Measurements from ENCODE around the gene SLC27A1.
"Not testable (repeated sequence)": the region's sequence is repeated elsewhere in the genome, so short reads cannot be mapped to it uniquely, and the experiment has no call there.

SLC27A1 gene

DNA sequence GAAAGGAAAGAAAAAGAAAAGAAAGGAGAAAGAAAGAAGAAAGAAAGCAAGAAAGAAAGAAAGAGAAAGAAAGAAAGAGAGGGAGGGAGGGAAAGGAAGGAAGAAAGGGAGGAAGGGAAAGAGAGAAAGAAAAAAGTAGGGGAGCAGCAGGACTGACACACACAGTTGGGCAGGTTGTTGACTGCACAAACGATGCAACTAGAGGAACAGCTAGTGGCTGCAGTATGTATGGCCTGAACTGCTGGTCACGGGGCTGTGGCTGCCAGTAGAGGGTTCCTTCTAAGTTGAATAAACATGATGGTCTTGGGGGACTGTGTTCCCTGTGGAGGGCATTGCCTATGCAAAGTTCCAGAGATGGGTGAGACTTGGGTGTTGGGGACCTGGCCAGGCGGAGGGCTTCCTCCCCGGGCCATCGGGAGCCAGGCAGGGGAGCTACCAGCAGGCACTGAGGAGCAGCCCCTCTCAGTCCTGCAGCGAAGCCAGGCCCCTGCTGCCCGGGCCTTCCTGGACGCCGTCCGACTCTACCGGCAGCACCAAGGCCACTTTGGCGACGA lies 68.4 kb downstream of the SLC27A1 start:
- DNase-seq (ENCODE audit: low read depth in 1 of 2, low spot score in 1 of 2) = no peak

DNA sequence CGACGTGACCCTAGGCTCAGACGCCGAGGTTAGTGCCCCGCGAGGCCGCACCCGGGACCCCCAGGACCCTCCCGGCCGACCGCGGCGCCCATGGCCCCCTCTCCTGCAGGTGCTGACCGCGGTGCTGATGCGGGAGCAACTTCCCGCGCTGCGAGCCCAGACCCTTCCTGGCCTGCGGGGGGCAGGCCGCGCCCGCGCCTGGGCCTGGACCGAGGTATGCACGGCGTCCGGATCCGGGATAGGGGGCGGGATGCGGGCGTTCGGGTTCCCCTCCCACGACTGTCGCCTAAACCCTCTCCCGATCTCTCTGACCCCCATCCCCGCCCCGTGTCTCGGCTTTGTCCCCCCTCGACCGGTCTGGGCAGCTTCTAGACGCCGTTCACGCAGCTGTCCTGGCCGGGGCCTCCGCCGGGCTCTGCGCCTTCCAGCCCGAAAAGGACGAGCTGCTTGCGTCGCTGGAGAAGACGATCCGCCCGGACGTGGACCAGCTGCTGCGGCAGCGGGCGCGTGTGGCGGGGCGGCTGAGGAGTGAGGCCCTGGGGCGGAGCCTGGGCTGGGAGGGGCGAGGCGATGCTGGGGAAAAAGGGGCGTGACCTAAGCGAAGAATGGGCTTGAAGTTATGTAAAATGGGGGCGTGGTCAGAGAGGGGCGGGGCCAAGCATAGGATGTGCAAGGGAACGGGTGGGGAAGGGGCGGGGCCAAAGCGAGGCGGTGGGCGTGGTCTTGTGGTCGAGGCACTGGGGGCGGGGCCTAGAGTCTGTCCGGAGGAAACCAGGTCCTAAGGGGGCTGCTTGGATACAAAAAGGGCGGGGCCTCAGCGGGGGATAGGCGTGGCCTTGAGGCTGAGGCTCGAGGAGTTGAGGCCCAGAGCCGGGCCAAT lies 69.2 kb downstream of the SLC27A1 start:
- DNase-seq (ENCODE audit: low read depth in 1 of 2, low spot score in 1 of 2) = peak; percentile 88 to 92

DNA sequence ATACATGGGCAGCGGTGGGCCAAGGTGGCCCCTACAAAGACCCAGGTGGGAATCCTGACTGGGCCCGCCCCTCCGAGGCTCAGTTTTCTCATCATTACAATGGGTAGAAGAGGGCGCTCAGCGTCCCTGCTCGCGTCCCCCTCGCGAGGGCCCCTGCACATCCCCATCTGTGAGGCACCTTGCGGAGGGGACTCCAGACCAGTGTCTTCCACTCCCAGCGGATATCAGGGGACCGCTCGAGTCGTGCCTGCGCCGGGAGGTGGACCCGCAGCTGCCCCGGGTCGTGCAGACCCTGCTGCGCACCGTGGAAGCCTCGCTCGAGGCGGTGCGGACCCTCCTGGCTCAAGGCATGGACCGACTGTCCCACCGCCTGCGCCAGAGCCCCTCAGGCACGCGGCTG lies 69.8 kb downstream of the SLC27A1 start:
- DNase-seq (ENCODE audit: low read depth in 1 of 2, low spot score in 1 of 2) = no peak

DNA sequence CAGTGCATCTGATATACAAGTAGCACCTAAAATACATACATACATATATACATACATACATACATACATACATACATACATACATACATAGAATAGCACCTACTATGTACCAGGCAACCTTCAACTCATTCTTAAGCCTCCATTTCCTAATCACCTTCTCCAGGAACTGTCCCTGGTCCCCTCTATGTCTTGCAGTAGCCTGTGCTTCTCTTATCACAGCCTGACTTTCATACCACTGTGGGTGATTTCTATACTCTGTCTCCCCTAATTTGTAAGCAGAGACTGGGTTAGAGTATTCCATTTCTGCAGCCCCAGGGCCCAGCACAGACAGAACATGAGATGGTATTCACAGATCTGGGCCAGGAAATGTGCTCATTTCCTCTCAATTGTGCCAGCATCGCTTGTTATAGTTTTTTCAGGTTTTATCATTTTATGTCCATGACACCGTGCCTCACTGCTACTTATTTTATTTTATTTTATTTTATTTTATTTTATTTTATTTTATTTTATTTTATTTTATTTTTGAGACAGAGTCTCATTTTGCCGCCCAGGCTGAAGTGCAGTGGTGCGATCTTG lies 70.9 kb downstream of the SLC27A1 start:
- DNase-seq (ENCODE audit: low read depth in 1 of 2, low spot score in 1 of 2) = no peak

DNA sequence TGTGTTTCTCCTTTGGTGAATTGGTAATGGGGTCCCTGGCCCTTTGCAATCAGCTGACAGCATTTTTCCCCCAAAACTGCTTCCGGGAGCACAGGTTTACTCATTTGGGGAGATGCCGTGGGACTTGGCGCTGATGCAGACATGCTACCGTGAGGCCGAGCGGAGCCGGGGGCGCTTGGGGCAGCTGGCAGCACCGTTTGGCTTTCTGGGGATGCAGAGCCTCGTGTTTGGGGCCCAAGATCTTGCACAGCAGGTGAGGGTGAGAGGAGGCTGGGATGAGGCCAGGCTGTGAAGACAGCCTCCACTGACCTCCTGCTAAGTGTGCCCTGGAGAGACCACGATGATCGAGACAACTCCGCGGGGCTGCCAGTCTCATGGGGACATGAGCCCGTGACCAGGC lies 71.7 kb downstream of the SLC27A1 start:
- no peak for DNase-seq (ENCODE audit: low read depth in 1 of 2, low spot score in 1 of 2)

DNA sequence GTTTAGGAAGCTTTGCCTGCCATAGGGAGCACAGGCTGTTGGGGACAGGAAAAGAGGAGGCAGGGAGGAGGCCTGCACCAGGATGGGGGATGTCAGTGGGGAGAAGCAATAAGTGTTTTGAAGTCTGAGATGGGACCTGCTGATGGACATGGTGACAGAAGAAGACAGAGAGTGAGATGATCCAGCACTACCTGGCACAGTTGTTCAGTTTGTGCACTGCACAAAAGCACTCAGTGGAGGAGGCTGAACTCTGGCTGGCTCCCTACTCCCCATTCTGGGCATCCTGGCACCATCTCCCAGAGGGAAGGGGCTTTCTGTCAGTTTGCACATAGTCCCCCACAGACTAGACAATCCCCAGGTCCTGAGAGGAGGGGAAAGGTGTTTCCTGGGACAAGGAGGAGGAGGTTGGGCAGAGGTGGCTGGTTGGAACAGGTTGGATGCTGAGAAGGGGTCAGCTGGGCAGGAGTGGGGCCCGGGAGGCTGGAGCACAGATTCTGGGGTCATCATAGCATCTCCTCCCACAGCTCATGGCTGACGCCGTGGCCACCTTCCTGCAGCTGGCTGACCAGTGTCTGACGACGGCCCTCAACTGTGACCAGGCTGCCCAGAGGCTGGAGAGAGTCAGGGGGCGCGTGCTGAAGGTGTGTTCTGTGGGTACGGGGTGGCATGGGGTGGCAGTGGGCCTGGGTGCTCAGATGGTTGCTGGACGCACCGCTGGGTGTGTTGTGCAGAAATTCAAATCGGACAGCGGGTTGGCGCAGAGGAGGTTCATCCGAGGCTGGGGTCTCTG lies 72.7 kb downstream of the SLC27A1 start:
- no peak for DNase-seq (ENCODE audit: low read depth in 1 of 2, low spot score in 1 of 2)

DNA sequence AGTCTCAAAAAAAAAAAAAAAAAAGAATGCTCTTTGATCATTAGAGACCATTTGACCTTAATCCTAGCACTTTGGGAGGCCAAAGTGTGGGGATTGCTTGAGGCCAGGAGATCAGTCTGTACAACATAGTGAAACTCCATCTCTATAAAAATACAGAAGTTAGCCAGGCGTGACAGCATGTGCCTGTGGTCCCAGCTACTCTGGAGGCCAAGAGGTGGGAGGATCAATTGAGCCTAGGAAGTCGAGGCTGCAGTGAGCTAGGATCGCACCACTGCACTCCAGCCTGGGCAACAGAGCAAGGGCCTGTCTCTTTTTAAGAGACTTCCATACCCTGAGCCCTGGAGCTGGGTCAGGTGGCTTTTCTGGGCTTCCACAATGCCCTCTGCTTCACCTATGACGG lies 73.7 kb downstream of the SLC27A1 start:
- DNase-seq (ENCODE audit: low read depth in 1 of 2, low spot score in 1 of 2) = no peak

DNA sequence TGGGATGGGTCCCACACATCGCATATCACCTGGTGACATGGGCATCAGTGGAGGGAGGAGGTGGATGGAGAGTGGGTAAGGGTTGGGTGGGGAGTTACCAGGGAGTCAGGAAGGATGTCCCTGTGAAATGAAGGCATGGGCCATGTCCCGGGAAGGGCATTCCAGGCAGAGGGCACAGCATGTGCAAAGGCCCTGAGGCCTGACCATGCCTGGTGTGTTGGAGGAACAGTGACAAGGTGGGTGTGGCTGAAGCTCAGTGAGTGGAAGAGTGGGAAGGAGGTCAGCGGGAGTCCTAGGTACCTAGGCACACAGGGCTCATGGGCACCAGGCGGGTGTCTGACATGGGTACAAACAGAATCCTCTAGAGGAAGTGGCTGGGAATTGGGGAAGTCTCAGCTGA lies 74.1 kb downstream of the SLC27A1 start:
- no peak for DNase-seq (ENCODE audit: low read depth in 1 of 2, low spot score in 1 of 2)

DNA sequence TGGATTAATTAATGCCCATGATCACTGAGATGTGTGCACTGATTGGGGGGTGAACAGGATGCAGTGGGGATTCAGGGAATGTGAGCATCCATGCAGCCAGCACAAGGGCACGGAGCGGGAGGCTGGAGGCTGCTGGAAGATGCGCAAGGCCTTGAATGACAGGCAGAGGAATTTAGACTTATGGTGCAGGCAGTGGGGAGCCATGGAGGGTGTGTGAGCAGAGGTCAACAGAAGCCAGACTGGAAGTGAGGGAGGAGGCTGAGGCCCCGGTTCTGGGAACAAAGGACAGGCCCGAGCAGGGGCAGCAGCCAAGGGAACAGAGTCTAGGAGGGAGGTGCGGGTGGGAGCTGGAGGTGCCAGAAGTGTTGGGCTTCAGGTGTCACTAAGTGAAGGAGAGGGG lies 77.8 kb downstream of the SLC27A1 start:
- DNase-seq (ENCODE audit: low read depth in 1 of 2, low spot score in 1 of 2) = no peak

DNA sequence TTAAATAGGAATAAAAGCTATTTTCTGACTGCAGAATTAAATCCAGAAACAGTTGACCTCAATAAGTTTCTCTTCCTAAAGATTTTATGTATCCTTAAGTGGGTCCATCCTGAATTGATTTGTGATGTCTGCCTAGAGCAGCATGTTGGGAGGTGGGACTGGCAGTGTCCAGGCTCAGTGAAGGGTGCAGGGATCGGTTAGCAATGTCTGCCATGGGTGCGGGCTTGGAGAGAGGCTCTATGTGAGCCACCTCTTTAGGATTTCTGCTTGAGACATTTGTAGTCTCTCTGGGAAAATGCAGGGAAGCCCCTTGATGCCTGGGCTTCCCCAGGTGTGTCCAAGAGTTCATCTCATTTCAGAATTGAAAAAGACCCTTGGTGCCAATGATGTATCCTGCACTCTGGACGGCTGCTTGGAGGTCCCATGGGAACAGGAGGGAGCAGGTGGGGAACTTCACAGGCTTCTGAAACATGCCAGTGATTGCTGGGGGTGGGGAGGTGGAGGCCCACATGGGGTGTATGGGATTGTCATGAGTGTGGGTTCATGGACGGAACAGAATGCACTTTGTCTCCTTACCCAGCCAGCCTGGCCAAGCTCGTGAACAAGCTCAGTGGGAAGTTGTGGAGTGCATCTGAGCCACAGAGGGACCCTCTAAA lies 78.9 kb downstream of the SLC27A1 start:
- no peak for DNase-seq (ENCODE audit: low read depth in 1 of 2, low spot score in 1 of 2)

DNA sequence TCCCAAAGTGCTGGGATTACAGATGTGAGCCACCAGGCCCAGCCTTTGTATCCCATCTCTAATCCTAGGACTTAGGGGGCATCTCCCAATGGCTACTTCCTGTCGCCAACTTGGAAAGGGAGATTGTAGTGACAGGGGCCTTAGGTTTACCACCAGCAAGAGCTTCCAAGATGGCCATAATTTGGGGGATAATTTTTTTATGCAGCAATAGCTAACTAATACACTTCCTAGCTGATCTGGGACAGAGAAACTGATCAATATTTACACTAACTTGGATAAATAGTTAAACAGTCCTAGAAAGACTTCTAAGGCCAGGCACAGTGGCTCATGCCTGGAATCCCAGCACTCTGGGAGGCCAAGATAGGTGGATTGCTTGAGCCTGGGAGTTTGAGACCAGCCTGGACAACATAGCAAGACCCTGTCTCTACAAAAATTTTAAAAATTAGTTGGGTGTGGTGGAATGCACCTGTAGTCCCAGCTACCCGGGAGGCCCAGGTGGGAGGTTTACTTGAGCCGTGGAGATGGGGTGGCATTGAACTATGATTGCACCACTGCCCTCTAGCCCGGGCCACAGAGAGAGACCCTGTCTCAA lies 79.8 kb downstream of the SLC27A1 start:
- no peak for DNase-seq (ENCODE audit: low read depth in 1 of 2, low spot score in 1 of 2)

DNA sequence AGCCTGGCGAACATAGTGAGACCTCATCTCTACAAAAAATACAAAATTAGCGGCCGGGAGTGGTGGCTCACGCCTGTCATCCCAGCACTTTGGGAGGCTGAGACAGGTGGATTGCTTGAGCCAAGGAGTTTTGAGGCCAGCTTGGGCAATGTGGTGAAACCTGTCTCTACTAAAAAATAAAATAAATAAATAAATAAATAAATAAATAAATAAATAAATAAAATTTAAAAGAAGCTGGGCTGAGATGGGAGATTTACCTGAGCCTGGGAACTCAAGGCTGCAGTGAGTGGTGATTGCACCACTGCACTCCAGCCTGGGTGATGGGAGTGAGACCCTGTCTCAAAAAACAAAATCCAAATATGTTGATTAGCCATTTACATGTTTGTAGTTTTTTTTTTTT lies 82.4 kb downstream of the SLC27A1 start:
- not testable (repeated sequence) for DNase-seq (ENCODE audit: low read depth in 1 of 2, low spot score in 1 of 2)

DNA sequence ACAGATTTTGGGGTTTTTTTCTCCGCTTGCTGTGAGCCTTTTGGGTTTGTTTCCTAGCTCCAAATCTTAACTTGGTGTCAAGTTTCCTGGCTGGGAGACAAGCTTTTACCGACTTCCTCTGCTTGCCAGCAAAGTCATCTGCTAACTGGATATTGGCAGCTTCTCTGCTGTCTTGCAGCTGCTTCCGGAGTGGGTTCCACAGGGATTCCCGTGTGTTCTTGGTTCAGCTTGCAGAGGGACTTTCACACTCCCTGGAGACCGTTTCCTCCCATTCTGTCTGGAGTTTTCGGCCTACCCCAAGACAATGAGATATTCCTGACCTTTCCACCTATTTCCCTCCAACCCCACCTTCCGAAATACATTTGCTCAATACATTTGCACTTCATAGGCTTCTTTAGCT lies 82.9 kb downstream of the SLC27A1 start:
- DNase-seq (ENCODE audit: low read depth in 1 of 2, low spot score in 1 of 2) = no peak

DNA sequence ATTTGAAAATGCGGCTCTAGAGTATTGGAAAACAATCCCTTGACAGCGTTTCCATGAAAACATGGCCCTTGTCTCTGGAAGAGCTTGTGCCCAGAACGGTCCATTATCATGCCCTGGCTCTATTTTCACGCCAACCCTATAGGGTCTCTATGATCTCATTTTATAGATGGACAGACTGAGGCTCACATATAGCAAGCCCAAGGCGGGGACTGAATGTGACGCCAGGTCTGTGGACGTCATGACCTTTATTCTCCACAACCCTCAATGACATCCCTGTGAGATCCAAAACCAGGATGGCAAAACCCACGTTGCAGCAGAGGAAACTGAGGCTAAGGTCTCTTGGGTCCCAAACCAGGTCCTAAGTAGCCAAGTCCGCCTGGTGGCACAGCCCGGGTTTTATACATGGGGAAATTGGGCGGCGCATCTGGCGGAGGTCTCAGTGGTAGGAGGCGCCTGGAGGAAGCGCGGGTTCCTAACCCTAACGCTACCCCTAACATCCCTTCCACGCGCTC lies 84.7 kb downstream of the SLC27A1 start:
- no peak for DNase-seq (ENCODE audit: low read depth in 1 of 2, low spot score in 1 of 2)

DNA sequence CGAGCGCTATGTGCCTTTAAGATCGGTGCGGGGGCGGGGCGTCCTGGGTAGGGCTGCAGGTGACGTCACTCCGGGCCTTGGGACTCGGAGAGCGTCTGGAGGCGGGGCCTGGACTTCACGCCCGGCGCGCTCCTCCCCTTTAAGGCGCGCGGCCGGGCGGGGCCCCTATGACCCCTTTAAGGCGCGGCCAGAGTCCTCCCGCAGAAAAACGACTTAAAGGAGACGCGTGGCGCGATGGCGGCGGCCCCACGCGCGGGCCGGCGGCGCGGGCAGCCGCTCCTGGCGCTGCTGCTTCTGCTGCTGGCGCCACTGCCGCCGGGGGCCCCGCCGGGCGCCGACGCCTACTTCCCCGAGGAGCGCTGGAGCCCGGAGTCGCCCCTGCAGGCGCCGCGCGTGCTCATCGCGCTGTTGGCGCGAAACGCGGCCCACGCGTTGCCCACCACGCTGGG lies 85.2 kb downstream of the SLC27A1 start, which contains the start of gene COLGALT1:
Gene COLGALT1 (plus strand): TSS at position 170 of the 449 bp plus-strand sequence. CDS start 65 bp downstream, at position 235.
- peak; percentile 93 to 99 for DNase-seq (ENCODE audit: low read depth in 1 of 2, low spot score in 1 of 2)

Data from activated CD4-positive, alpha-beta T cell treated with anti-CD3 and anti-CD28 coated beads, Interleukin-2, amount 50 U/mL, for 24 hours (primary cell).